HCT116 (cell line): ENCODE measurements around the gene EIF3F. TPM values are rescaled to one million over a fixed set of nuclear protein-coding genes. Genes with fewer than 3 reads are reported as not detected.

Experiments used
- ATAC-seq: fragments of 200-7000 bp; cut with Tn5 transposase; 2 replicates; pipeline ENCODE4 v1.9.1; 2020; ENCODE audit warnings: mild to moderate bottlenecking, moderate library complexity
- BruUV-seq: library from RNA; stranded (reverse); fragments of 400-500 nt; replicated peaks from 2 replicates; lab custom pipeline; 2021; lab: Mats Ljungman, UMichigan
- CTCF ChIA-PET: fragments of 300-600 bp; sonication (Branson Sonifier 250); formaldehyde crosslinking; loops from one replicate; lab custom pipeline; 2021; ENCODE audit warnings: antibody characterized with exemption; lab: Charles Lee
- POLR2A ChIA-PET: fragments of 300-600, 350-600 bp; sonication (Branson Sonifier 250); formaldehyde crosslinking; loops from one replicate; lab custom pipeline; 2021; ENCODE audit warnings: antibody characterized with exemption; lab: Charles Lee
- RAD21 ChIA-PET, 2 experiments: fragments of 300-600 bp; sonication (Branson Sonifier 250); formaldehyde crosslinking; loops; one replicate each; lab custom pipeline; 2023; ENCODE audit warnings: low total read pairs in 2 of 2; ENCODE audit not compliant: uncharacterized antibody in 2 of 2, unreplicated experiment in 2 of 2, low non-redundant PET in 1 of 2; lab: Charles Lee
- DNase-seq: peaks from one replicate; pipeline ENCODE4 v3.0.0-alpha.2; 2010; ENCODE audit warnings: low read depth, low spot score
- H2AFZ ChIP-seq: fragments of 200-600 bp; shearing (Covaris generic), sonication (generic); 2 replicates; pipeline ENCODE4 v1.6.1; 2017; ENCODE audit warnings: low read depth, mixed run types, mixed read lengths, antibody characterized with exemption, low read length; ENCODE audit not compliant: poor library complexity, severe bottlenecking
- H3K27ac ChIP-seq: 2 replicates; pipeline ENCODE4 v1.5.1; 2012; ENCODE audit warnings: low read depth, low read length
- H3K27me3 ChIP-seq: fragments of 200-600 bp; sonication (generic); 2 replicates; pipeline ENCODE4 v1.6.1; 2016; ENCODE audit warnings: mixed run types, low read length, mixed read lengths; ENCODE audit not compliant: insufficient read depth
- H3K36me3 ChIP-seq, 2 experiments: fragments of 200-500 bp in 1 of 2; fragments of 200-600 bp in 1 of 2; sonication (Bioruptor generic) in 1 of 2; sonication (generic) in 1 of 2; 2 replicates each; pipeline versions ENCODE4 v1.5.1 to v1.6.1; 2014 to 2016; ENCODE audit warnings: low read length in 2 of 2, inconsistent platforms in 1 of 2, mixed read lengths in 1 of 2, mixed run types in 1 of 2; ENCODE audit not compliant: insufficient read depth in 2 of 2, control insufficient read depth in 1 of 2
- H3K4me1 ChIP-seq, 2 experiments: fragments of 200-600 bp in 1 of 2; sonication (generic) in 1 of 2; 2 replicates each; pipeline versions ENCODE4 v1.5.1 to v1.6.1; 2012 to 2017; ENCODE audit warnings: low read length in 2 of 2, inconsistent platforms in 1 of 2, mild to moderate bottlenecking in 1 of 2, mixed read lengths in 1 of 2, mixed run types in 1 of 2, moderate library complexity in 1 of 2; ENCODE audit not compliant: insufficient read depth in 2 of 2, control insufficient read depth in 1 of 2
- H3K4me2 ChIP-seq: fragments of 200-600 bp; sonication (generic); 2 replicates; pipeline ENCODE4 v1.6.1; 2017; ENCODE audit warnings: mixed run types, low read length, mixed read lengths
- H3K4me3 ChIP-seq, 2 experiments: fragments of 200-600 bp in 1 of 2; sonication (generic) in 1 of 2; replicated peaks in 1 of 2; 2 replicates each; pipeline ENCODE4 v1.5.1; 2011 to 2016; ENCODE audit warnings: low read length in 2 of 2, control low read depth in 1 of 2, low read depth in 1 of 2, mild to moderate bottlenecking in 1 of 2, mixed read lengths in 1 of 2, mixed run types in 1 of 2
- H3K79me2 ChIP-seq: fragments of 200-600 bp; sonication (generic); 2 replicates; pipeline ENCODE4 v1.6.1; 2017; ENCODE audit warnings: mild to moderate bottlenecking, mixed run types, low read length, moderate library complexity, mixed read lengths; ENCODE audit not compliant: insufficient read depth
- H3K9ac ChIP-seq: fragments of 200-600 bp; sonication (generic); 2 replicates; pipeline ENCODE4 v1.6.1; 2016; ENCODE audit warnings: low read length, mixed read lengths
- H3K9me2 ChIP-seq: fragments of 200-600 bp; sonication (generic), shearing (Covaris generic); 2 replicates; pipeline ENCODE4 v1.6.1; 2017; ENCODE audit warnings: mixed run types, mild to moderate bottlenecking, moderate library complexity; ENCODE audit not compliant: insufficient read depth
- H3K9me3 ChIP-seq, 2 experiments: fragments of 200-500 bp in 1 of 2; fragments of 200-600 bp in 1 of 2; sonication (Bioruptor generic) in 1 of 2; sonication (generic) in 1 of 2; 2 replicates each; pipeline ENCODE4 v1.6.1; 2014 to 2017; ENCODE audit warnings: low read length in 2 of 2, mixed read lengths in 2 of 2, inconsistent platforms in 1 of 2, low read depth in 1 of 2, mild to moderate bottlenecking in 1 of 2, mixed run types in 1 of 2, moderate library complexity in 1 of 2; ENCODE audit not compliant: control insufficient read depth in 1 of 2, insufficient read depth in 1 of 2
- H4K20me1 ChIP-seq: fragments of 200-600 bp; sonication (generic), shearing (Covaris generic); 2 replicates; pipeline ENCODE4 v1.6.1; 2017; ENCODE audit warnings: mixed run types, mild to moderate bottlenecking, moderate library complexity; ENCODE audit not compliant: insufficient read depth
- CBX3 ChIP-seq: IDR thresholded peaks from 2 replicates; pipeline ENCODE4 v1.6.1; 2012; ENCODE audit warnings: low read depth
- FOSL1 ChIP-seq: IDR thresholded peaks from 2 replicates; pipeline ENCODE4 v1.6.1; 2012; ENCODE audit warnings: low read depth
- JUND ChIP-seq: IDR thresholded peaks from 2 replicates; pipeline ENCODE4 v1.6.1; 2012
- POLR2AphosphoS5 ChIP-seq: IDR thresholded peaks from 2 replicates; pipeline ENCODE4 v1.6.1; 2011; ENCODE audit warnings: mild to moderate bottlenecking, low read depth, low read length, moderate library complexity
- REST ChIP-seq: IDR thresholded peaks from 2 replicates; pipeline ENCODE4 v1.6.1; 2012; ENCODE audit warnings: low read depth
- SP1 ChIP-seq: IDR thresholded peaks from 2 replicates; pipeline ENCODE4 v1.6.1; 2012; ENCODE audit warnings: low read depth
- SRF ChIP-seq: IDR thresholded peaks from 2 replicates; pipeline ENCODE4 v1.6.1; 2012; ENCODE audit warnings: low read depth
- YY1 ChIP-seq: IDR thresholded peaks from 2 replicates; pipeline ENCODE4 v1.6.1; 2011; ENCODE audit warnings: low read length, low read depth, moderate library complexity, mild to moderate bottlenecking; ENCODE audit not compliant: insufficient replicate concordance; ENCODE audit errors: extremely low read depth
- ZBTB33 ChIP-seq: IDR thresholded peaks from 2 replicates; pipeline ENCODE4 v1.6.1; 2011; ENCODE audit warnings: mild to moderate bottlenecking, low read length, moderate library complexity; ENCODE audit not compliant: insufficient replicate concordance; ENCODE audit errors: extremely low read depth
- ZNF274 ChIP-seq: fragments of 200-500 bp; sonication (Bioruptor generic); IDR thresholded peaks from 2 replicates; pipeline ENCODE4 v1.6.1; 2014; ENCODE audit warnings: mild to moderate bottlenecking, low read depth, low read length, inconsistent platforms
- intact Hi-C: fragments of 100-400 bp; cut with micrococcal nuclease; formaldehyde crosslinking; loops from 2 replicates; pipeline ENCODE4 v1.10.0; 2022
- total RNA-seq: library from RNA; stranded (reverse); gene quantifications from one replicate; pipeline ENCODE4 v1.2.1, GENCODE V29; 2021; ENCODE audit not compliant: unreplicated experiment
- TF ChIP-seq, protein P1 (sequence below): IDR thresholded peaks from 2 replicates; pipeline ENCODE4 v1.6.1; 2012
- TF ChIP-seq, protein P2 (sequence below): IDR thresholded peaks from 2 replicates; pipeline ENCODE4 v1.6.1; 2012

EIF3F gene
- total RNA-seq, 1 experiment from 2014 or later: 313 TPM

DNA sequence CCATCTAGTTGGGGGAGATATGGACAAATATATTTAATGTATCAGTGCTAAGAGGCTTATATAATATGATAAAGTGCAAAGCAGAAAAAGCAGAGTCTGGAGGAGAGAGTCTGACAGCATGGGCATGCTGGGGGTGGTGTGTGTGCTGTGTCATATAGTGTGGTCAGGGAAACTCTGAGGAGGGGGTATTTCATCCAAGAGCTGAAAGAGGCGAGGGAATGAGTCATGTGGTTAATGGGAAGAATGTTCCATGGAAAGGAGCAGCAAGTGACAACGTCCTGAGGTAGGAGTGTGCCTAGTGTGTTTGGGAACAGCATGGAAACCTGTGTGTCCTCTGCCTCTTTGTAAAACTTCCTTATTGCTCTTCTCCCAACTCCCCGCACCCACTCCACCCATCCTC, 38.0 kb downstream of the EIF3F start:
- H3K27me3 ChIP-seq: no peaks in the 10 kb centered on the region; the same call in 1 of the 2 replicates
- H3K9me3 ChIP-seq: no peaks in the 10 kb centered on the region
- ATAC-seq (no peak), DNase-seq (no peak)
- H2AFZ ChIP-seq: no peak overlapping the region
- intact Hi-C loops: no loop called here
- no peaks in the 10 kb centered on the region for H4K20me1 ChIP-seq
- no peaks in the 10 kb centered on the region for H3K9me2 ChIP-seq
- BruUV-seq: no TSS peak
- ChIA-PET POLR2A (no interaction called here), CTCF (no interaction called here), RAD21 (no interaction called here)
- no peak overlapping the region for H3K4me3 ChIP-seq
- H3K4me2 ChIP-seq: no peak overlapping the region
- H3K27ac ChIP-seq: no peak overlapping the region
- no peaks in the 10 kb centered on the region for H3K4me1 ChIP-seq
- no peaks in the 10 kb centered on the region for H3K79me2 ChIP-seq
- no peak overlapping the region for H3K9ac ChIP-seq
- H3K36me3 ChIP-seq: no peaks in the 10 kb centered on the region
- no peak for TF ChIP-seq SRF
- no peak for TF ChIP-seq ZNF274
- TF ChIP-seq, protein P1, sequence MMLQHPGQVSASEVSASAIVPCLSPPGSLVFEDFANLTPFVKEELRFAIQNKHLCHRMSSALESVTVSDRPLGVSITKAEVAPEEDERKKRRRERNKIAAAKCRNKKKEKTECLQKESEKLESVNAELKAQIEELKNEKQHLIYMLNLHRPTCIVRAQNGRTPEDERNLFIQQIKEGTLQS: no peak
- no peak for TF ChIP-seq REST
- no peak for TF ChIP-seq JUND
- TF ChIP-seq SP1: no peak
- no peak for TF ChIP-seq YY1
- TF ChIP-seq FOSL1: no peak
- TF ChIP-seq ZBTB33: no peak
- TF ChIP-seq, protein P2, sequence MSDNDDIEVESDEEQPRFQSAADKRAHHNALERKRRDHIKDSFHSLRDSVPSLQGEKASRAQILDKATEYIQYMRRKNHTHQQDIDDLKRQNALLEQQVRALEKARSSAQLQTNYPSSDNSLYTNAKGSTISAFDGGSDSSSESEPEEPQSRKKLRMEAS: no peak
- no peak for TF ChIP-seq CBX3
- no peak for TF ChIP-seq POLR2AphosphoS5
